IPS-11a (cell line): ENCODE data around the gene UBLCP1.

ENCODE experiments used
- H3K4me3 ChIP-seq: one replicate; pipeline ENCODE4 v1.5.1; 2013; ENCODE audit warnings: low read depth, low read length, control low read depth

Gene UBLCP1

GRCh38 chr5:159309689-159310433 lies 46.8 kb downstream of the UBLCP1 start:
- H3K4me3 ChIP-seq = no peak overlapping the region

DNA sequence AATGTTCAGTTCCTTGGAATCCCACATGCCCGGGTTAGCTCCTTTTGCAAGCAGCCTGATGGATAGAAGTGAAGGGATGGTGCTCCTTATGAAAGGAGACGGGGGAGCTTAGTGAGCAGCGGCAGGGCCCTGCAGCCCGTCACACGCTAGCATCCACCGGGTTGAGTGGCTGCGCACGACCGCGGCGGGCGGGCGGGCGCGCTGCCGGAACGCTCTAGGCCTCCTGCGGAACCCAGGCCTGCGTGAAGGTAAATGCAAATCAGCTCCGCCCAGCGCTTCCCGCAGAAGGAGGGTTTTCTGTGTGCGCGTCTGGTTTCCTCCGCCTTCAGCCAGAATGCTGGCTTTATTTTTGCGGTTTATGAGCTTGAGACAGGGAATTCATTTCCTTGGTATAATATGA lies 47.4 kb downstream of the UBLCP1 start:
- H3K4me3 ChIP-seq = no peak overlapping the region

DNA sequence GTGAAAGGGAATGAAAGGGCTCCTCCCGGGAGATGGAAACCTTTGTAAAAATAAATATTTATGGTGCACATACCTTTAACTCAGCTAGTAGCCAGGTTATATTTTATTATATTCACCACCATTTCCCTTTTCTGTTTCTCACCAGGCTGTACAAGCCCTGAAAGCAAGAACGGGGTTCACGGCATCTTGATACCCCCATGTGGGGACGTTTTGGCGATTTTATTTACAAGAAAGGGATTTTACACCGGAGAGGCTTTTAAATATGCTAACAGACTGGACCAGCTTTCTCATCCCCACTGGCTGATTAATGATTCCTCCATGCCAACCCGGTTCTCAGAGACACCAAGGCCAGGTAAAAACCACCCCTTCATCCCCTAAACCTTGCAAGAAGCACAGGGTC lies 48.0 kb downstream of the UBLCP1 start:
- no peak overlapping the region for H3K4me3 ChIP-seq

DNA sequence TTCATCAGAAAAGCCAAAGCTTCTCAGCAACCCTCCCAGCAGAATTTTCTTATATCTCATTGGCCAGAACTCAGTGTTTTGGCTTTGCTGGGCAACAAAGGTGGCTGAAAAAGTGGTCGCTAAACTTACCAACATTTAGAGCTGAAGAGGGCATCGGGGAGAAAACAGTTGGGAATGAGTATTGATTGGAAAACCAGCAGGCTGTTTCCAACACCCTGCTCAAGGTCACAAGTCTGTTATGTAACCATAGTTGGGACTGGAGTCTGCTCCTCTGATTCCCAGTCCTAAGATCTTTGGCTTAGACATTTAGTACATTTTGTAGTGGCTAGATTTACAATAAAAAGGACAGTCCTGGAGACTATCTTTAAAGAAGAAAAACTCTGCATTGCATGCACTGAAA lies 50.1 kb downstream of the UBLCP1 start:
- no peak overlapping the region for H3K4me3 ChIP-seq

DNA sequence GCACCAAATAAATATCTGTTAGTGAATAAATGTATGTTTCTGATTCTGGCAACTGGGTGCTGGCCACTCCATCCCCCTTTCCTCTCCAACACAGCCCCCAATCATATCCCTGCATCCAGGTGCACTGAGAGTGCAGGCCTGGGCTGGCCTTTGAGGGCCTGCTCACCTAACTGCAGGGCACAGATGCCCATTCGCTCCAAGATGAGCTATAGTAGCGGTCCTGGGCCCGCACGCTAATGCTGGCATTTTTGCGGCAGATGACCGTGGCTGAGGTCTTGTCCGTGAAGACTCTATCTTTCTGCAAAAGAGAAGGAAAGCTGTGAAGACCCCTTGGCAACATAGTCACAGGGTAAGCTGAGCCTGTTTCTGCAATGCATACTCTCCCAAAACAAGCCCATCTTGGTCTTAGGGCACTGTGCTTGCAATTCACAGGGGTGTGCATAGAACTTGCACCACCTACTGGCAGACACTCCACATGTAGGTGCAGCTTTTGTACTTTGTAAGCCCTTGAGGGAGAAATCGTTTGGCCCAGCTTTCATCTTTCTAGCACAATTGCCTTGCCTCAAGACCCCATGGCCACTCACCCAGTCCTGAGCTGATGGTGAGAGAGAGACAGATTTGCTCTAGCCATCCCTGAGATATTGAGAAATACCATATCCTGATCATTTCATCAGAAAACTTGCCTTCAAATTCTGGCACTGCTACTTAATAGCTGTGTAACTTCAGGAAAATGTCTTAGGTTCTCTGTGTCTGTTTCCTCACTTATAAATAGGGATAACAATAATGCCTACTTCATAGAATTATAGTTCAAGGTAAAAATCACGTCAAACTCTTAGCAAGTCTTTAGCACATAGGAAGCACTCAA lies 53.7 kb downstream of the UBLCP1 start:
- no peak overlapping the region for H3K4me3 ChIP-seq

- no peak overlapping the region for H3K4me3 ChIP-seq
Measured at GRCh38 chr5:159317849-159318248, 54.8 kb downstream of the UBLCP1 start.

DNA sequence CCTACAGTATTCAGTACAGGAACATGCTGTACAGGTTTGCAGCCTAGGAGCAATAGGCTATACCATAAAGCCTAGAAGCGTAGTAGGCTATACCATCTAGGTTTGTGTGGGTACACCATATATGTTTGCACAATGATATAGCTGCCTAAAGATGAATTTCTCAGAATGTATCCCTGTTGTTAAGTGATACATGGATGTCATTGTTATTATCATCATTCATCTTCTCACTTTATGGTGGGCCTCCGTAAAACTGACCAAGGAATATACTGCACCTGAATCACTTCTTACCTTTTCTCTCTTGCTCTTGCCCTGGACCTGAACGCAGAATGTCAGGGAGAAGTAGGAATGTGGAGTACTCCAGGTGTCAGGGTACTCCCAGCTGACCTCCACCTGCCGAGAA lies 55.4 kb downstream of the UBLCP1 start:
- H3K4me3 ChIP-seq = no peak overlapping the region

DNA sequence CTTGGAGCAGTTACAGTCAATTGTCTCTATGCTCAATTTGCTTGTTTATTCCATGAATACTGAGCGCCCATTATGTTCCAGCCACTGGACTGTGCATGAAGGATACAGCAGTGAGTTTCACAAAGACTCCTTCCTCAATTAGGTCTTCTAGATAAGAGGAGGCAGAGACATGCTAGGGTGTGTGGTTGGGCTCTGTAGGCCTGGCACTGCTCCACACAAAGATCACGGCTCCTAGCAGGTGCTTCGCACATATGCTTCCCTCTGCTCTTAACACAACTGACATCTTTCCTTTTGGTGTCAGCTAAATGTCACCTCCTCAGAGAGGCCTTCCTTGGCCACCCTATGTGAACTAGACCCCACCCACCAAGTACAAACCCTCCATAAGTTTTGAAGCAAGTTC lies 56.3 kb downstream of the UBLCP1 start:
- H3K4me3 ChIP-seq = no peak overlapping the region

DNA sequence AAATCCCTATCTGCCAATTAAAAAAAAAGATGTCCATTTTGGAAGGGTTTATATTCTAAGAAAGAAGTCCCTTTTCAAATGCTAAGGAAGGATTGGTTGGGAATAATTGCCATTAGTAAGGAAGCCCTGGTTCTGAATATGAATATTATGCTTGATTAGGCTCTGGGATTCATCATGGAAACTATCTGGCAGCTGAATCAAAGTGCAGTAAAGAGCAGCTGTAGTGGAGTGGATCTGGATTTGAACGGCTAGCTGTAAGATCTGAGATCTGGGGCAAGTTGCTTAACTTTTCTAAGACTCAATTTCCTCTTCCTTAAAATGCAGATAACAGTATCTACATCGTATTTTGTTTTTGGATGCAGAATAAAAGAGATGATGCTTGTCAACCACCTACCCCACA lies 56.7 kb downstream of the UBLCP1 start:
- H3K4me3 ChIP-seq = no peak overlapping the region

DNA sequence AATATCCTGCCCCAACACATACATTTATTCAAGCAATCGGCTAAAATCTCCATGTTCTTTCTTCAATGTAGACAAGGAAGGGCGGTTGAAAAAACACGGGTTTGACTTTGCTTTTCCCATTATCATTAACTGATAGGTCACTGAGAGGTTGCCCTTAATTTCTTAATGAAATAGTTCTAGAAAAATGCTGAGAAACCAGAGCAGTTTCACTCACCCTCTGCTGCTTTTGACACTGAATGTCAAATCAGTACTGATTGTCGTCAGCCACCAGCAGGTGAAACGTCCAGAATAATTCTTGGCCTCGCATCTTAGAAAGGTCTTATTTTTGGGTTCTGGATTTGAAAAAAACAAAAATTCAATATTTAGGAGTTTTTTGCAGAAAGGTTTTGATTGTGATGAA lies 59.1 kb downstream of the UBLCP1 start:
- no peak overlapping the region for H3K4me3 ChIP-seq

GRCh38 chr5:159324102-159324755 lies 61.1 kb downstream of the UBLCP1 start:
- H3K4me3 ChIP-seq = no peak overlapping the region

GRCh38 chr5:159324986-159325385 lies 61.9 kb downstream of the UBLCP1 start:
- H3K4me3 ChIP-seq = no peak overlapping the region

DNA sequence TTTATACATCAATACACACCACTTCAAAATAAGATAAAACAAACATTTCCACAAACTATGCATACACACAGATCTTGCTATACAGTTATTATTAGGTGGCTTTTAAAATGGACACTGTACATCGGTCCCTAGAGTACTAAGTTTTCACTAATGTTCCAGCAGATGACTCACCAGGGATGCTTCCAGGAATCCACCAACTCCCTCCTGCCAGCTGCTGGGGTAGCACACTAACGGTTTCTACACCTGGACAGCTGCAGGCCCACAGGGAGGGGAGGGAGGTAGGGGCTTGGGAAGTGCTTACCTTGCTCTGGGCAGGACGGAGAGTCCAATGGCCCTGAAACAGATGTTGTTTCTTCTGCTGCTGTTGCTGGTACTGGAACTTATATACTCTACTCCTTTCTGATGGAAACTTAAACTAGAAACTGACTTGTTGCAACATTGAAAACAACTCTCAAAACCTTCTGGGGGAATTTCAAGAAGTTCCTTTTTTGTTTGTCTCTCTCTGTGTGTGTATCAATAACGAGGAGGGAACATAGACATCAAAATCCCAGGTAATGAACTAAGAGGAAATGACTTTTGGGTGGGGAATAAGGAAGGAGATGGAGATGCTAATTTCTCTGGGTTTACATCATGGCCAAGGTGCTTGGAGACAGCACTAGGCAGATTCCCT lies 67.2 kb downstream of the UBLCP1 start, which contains the start of gene IL12B:
IL12B (minus strand) TSS at position 357 of the 670 bp plus-strand sequence. CDS start 3,705 bp downstream, outside the sequence.
- H3K4me3 ChIP-seq = peak within 1 kb of the TSS; percentile 39

DNA sequence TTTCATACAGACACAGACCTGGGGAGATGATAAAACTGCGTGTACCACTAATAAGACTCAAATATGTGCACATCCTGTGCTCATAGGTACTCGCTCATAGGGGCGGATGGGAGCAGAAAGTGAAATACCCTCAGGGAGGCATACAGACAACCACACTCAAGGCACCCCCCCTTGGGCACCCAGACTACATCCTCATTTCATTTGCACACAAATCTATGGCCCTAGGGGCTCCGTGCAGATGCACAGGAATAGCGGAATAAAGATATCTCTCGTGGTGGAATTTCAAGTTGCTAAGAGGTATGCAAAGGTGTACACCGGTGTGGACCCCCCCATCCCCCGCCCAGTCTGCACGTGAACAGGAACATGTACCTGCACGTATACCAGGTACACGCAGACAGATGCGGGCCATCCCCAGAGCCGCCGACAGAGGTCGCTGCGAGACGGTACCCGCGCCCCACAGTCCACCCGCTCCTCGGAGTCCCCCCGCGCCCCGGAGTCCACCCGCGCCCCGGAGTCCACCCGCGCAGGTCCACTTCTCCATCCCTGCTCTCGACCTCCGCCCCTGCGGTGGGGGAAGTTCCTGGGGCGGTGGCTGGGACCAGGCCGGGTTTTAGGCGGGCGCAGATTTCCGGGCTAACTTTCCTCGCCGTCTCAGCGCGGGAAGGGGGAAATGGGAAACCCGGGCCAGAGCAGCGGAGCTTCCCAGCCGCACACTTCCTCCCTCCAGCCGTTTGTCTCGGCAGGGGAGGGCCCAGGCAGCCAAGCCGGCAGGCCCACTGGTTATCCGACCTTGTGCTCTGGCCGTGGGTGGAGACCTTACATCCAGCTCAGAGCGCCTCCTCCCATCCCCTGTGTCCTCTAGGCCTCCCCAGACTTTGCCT lies 68.2 kb downstream of the UBLCP1 start:
- peak overlapping the region; percentile 39 for H3K4me3 ChIP-seq

GRCh38 chr5:159332800-159333544 lies 69.9 kb downstream of the UBLCP1 start:
- H3K4me3 ChIP-seq = no peak overlapping the region

GRCh38 chr5:159333545-159333925 lies 70.4 kb downstream of the UBLCP1 start:
- H3K4me3 ChIP-seq = no peak overlapping the region
